ENCODE results near the gene BUD23. TPM values are rescaled to one million over a fixed set of nuclear protein-coding genes. Genes with fewer than 3 reads are reported as not detected.

The BUD23 gene
- total RNA-seq, 1 donor from 2014 or later: 42.6 TPM

DNA sequence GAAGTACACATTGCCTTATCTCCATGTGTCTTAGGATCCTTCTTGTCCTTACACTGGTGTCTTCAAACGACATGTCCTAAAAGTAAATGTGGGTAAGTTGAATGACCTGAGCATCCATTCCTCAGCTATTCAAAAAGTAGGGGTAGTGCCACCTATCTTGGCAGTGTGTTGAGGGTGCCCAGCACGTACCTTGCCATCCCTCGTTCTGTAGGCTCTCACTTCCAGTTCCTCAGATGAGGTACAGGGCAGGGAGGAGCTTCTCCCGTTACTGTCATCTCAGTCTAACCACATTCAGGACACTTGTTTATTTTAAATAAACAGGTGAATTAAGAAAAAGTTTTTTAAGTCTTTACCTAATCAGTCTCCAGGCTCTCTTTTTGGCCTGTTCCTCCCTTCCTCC, 13.0 kb downstream of the BUD23 start:
- TF ChIP-seq, protein P1, sequence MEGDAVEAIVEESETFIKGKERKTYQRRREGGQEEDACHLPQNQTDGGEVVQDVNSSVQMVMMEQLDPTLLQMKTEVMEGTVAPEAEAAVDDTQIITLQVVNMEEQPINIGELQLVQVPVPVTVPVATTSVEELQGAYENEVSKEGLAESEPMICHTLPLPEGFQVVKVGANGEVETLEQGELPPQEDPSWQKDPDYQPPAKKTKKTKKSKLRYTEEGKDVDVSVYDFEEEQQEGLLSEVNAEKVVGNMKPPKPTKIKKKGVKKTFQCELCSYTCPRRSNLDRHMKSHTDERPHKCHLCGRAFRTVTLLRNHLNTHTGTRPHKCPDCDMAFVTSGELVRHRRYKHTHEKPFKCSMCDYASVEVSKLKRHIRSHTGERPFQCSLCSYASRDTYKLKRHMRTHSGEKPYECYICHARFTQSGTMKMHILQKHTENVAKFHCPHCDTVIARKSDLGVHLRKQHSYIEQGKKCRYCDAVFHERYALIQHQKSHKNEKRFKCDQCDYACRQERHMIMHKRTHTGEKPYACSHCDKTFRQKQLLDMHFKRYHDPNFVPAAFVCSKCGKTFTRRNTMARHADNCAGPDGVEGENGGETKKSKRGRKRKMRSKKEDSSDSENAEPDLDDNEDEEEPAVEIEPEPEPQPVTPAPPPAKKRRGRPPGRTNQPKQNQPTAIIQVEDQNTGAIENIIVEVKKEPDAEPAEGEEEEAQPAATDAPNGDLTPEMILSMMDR (IDR thresholded peaks at IDR 0.05): no peak
- no peaks in the 10 kb centered on the region for H3K9me3 Mint-ChIP-seq (ENCODE audit: low read depth)
- no peak overlapping the region for H3K4me3 Mint-ChIP-seq (ENCODE audit: unreplicated experiment)
- no peaks in the 10 kb centered on the region for H3K4me1 Mint-ChIP-seq (ENCODE audit: low read depth)
- H3K36me3 Mint-ChIP-seq (ENCODE audit: low read depth): peaks cover 27% of the 10 kb centered on the region
- no peaks in the 10 kb centered on the region for H3K27me3 Mint-ChIP-seq (ENCODE audit: low read depth)
- H3K27ac Mint-ChIP-seq (ENCODE audit: unreplicated experiment): no peak overlapping the region
- DNase-seq (ENCODE audit: low spot score): no peak

DNA sequence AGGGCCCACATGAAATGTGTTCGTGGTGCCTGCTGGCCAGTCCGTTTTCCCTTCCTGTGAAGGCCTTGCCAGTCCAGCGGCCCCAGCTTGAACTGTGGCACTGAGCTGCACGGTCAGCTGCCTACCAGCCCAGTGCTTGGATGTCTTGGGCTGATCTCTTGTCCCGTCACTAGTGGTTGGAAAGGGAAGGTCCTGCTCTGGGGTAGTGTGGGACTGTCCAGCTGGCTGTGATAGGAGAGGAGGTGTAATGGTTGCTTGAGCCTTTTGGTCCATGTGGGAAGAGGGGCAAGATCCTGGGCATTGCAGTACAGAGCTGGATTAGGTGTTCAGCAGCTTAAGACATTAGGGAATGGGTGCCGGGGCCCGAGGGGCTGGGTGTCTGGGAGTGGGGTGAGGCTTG, 15.0 kb downstream of the BUD23 start:
- no peaks in the 10 kb centered on the region for H3K9me3 Mint-ChIP-seq (ENCODE audit: low read depth)
- no peak overlapping the region for H3K27ac Mint-ChIP-seq (ENCODE audit: unreplicated experiment)

DNA sequence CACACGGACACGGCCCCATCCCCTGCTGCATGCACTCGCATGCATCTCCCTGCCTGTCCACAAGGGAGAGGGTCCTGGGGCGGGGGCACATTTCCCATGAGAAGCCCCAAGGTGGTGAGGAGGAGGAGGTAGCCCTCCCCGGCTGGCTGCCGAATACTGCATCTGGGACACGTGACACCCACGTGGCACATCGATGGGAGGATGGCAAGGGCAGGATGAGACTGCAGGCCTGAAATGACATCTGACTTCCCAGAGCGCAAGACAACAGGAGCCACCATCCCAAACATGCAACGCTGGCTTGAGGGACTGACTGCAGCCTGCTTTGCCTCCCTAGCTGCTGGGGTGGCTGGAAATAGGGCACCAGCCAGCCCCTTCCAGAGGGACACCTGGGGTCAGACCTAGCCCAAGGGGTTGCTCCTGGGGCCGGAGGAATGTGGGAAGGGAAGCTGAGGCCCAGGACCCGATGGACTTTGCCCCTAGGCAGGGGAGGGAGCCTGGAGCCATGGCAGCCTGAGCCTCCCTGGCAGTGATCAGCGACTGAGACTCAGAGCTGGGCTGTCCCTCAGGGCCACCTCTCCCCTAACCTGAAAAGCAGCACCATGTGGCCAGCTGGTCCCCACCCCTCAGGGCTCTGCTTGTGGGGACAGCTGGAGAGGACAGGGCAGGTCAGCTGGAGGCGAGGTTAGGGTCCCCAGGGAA, 16.1 kb downstream of the BUD23 start:
- Mint-ChIP-seq H3K4me1 (ENCODE audit: low read depth) (peaks cover 6% of the 10 kb centered on the region), H3K9me3 (ENCODE audit: low read depth) (no peaks in the 10 kb centered on the region), H3K27ac (ENCODE audit: unreplicated experiment) (no peak overlapping the region), H3K4me3 (ENCODE audit: unreplicated experiment) (no peak overlapping the region), H3K36me3 (ENCODE audit: low read depth) (peaks cover 28% of the 10 kb centered on the region), H3K27me3 (ENCODE audit: low read depth) (no peaks in the 10 kb centered on the region)
- DNase-seq (ENCODE audit: low spot score): no peak
- TF ChIP-seq, protein P1 (IDR thresholded peaks at IDR 0.05): no peak

More for the DNA sequence above, 15.0 kb downstream of the BUD23 start:
- DNase-seq (ENCODE audit: low spot score): no peak
- peaks cover 32% of the 10 kb centered on the region for H3K36me3 Mint-ChIP-seq (ENCODE audit: low read depth)
- H3K4me3 Mint-ChIP-seq (ENCODE audit: unreplicated experiment): no peak overlapping the region
- peaks cover 2% of the 10 kb centered on the region for H3K4me1 Mint-ChIP-seq (ENCODE audit: low read depth)
- no peaks in the 10 kb centered on the region for H3K27me3 Mint-ChIP-seq (ENCODE audit: low read depth)
- TF ChIP-seq, protein P1 (IDR thresholded peaks at IDR 0.05): no peak

DNA sequence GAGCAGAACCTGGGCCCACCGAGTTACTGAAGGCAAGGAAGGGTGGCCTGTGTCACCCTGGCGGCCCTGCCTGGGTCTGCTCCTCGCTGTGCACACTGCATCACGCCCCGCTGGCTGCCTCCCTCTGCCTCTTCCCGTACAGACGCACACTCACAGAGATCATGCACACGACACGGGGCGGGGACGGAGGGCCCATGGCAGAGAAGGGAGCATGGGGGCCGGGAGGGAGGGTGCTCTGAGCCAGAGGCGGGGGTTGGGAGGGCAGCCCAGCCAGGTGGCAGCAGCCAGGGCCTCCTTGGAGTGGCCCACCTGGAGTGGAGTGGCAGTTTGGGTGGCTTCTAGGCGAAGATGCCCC, 16.6 kb downstream of the BUD23 start:
- Mint-ChIP-seq H3K4me1 (ENCODE audit: low read depth) (peaks cover 12% of the 10 kb centered on the region), H3K4me3 (ENCODE audit: unreplicated experiment) (no peak overlapping the region), H3K27ac (ENCODE audit: unreplicated experiment) (peak overlapping the region; percentile 12), H3K27me3 (ENCODE audit: low read depth) (no peaks in the 10 kb centered on the region), H3K36me3 (ENCODE audit: low read depth) (peaks cover 24% of the 10 kb centered on the region), H3K9me3 (ENCODE audit: low read depth) (no peaks in the 10 kb centered on the region)
- no peak for DNase-seq (ENCODE audit: low spot score)
- TF ChIP-seq, protein P1 (IDR thresholded peaks at IDR 0.05): no peak

DNA sequence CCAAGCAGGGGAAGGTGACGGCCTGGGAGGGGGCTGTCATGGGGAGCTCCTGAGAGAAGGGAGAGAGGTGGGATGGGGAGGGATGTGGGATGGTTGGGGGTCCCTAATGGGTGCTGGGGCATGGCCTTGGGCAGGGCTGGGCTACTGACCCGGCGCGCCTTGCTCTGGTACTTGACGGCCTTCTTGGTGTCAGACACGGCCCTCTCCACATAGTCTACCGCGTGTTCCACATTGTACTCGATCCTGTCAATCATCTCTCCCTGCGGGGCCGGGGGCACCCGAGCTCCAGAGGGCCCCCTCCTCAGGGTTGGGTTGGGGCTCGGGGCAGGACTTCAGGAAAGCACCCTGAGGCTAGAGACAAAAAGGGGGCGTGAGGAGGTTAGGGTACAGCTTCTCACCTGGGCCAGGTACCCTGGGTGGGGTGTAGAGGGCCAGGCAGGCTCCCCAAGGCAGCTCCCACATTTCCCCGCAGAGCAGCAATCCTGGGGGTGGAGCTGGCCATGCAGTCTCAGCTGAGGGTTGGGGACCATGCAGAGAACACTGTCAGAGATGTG, 17.3 kb downstream of the BUD23 start:
- no peak for DNase-seq (ENCODE audit: low spot score)
- peaks cover 21% of the 10 kb centered on the region for H3K36me3 Mint-ChIP-seq (ENCODE audit: low read depth)
- H3K4me1 Mint-ChIP-seq (ENCODE audit: low read depth): peaks cover 18% of the 10 kb centered on the region
- H3K9me3 Mint-ChIP-seq (ENCODE audit: low read depth): no peaks in the 10 kb centered on the region
- H3K27me3 Mint-ChIP-seq (ENCODE audit: low read depth): no peaks in the 10 kb centered on the region
- no peak overlapping the region for H3K4me3 Mint-ChIP-seq (ENCODE audit: unreplicated experiment)
- H3K27ac Mint-ChIP-seq (ENCODE audit: unreplicated experiment): no peak overlapping the region
- TF ChIP-seq, protein P1 (IDR thresholded peaks at IDR 0.05): no peak
